Stimulated activated CD8-positive, alpha-beta memory T cell treated with anti-CD3 and anti-CD28 coated beads, Interleukin-7, amount 100 ng/mL, for 1 hour (primary cell): ENCODE data around the gene IL24.
"Not testable (repeated sequence)": the region's sequence is repeated elsewhere in the genome, so short reads cannot be mapped to it uniquely, and the experiment has no call there.

Experiments
- DNase-seq, 2 donors: peaks; one replicate each; pipeline ENCODE4 v3.0.0-alpha.2; 2020; ENCODE audit warnings: low read depth in 2 of 2

Gene IL24

DNA sequence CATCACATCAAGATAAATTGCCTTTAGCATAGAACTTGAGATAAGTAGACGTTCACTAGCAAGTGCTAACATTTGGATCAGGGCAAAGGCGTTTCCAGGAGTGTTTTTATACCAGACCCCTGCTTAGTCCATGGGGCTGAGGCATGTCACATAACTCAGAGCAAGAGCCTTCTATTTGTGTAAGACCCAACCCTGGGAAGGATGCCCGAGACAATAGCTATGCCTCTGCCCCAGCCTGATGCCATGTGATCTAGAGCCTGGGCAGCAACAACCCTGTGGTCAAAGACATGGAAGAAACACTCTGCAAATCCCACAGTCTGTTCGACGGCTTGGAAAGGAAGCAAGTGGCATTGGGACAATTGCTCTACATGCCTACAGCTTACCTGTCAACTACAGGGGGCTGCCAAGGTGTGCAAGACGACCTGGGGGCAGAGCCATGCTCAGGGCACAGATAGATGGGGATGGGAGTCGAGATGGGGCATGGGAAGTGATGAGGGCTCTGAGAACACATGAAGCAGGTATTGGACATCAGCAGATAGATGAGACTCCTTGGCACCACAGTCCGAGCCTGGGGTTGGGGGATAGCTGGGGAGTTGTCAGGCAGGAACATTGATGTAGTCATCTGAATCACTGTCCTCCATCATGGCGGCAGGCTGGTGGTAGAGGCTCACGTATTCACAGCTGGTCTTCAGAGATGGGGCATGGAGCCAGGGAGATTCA, 7.3 kb downstream of the IL24 start:
- DNase-seq = no peak

DNA sequence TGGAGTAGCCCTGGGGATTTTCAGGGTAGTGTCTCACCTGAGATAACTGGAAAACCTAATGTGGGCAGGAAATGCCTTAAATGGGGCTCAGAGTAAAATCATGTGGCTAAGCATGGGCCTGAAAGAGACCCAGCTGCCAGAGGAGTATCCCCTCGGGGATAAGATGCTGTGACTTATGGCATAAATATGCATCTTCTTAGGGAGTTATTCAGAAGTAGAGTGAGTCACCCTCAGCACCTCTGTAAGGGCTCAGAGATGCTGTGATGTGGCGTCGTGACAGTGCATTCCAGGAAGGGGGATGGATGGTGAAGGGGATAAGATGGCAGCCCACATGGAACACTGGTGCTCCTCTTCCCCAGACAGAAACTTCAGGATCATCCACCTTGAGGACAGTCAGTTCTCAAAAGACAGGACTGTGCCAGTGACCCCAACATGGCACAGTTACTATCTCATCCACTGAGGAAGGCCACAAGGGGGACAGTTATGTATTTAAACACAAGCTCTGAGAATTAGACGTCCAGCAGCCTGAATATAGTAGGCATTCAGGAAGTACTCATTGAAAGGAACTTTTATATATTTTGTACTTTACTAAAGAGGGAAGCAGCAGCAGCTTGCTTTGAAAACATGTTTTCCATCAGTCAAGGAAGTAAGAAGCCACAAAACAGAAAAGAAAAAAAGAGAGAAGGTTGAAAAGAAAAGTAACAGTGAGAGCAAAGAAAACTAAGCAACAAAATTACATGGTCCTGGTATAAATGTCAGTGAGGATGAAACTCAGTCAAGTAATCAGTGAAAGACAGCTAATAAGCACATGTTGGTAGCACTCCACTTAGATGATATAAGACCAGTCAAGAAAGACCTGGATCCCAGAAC, 8.3 kb downstream of the IL24 start:
- no peak for DNase-seq

DNA sequence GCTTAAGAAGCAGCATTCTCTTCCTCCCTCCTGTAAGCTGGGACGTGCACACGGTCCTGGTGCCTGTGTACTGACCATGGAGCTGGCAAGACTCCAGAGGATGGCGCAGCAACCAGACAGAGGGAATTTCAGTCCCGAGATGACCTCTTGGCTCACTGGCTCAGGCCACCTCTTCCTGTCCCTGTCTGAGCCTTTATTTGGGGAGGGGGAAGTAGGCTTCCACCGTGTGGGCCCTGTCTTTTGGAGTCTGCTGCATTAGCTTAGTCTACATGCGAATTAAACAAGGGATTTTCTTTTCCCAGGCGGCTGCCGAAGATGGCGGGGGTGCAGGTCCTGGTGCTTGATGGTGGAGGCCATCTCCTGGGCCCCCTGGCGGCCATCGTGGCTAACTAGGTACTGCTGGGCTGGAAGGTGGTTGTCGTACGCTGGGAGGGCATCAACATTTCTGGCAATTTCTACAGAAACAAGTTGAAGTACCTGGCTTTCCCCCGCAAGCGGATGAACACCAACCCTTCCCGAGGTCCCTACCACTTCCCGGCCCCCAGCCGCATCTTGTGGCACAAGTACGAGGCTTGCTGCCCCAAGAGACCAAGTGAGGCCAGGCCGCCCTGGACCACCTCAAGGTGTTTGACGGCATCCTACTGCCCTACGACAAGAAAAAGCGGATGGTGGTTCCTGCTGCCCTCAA, 10.2 kb downstream of the IL24 start:
- no peak for DNase-seq

DNA sequence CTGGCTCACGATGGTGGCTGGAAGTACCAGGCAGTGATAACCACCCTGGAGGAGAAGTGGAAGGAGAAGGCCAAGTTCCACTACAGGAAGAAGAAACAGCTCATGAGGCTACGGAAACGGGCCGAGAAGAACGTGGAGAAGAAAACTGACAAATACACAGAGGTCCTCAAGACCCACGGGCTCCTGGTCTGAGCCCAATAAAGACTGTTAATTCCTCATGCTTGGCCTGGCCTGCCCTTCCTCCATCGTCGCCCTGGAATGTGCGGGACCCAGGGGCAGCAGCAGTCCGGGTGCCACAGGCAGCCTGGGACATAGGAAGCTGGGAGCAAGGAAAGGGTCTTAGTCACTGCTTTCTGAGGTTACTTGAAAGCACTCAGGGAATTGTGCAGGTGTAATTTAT, 10.8 kb downstream of the IL24 start:
- no peak for DNase-seq

DNA sequence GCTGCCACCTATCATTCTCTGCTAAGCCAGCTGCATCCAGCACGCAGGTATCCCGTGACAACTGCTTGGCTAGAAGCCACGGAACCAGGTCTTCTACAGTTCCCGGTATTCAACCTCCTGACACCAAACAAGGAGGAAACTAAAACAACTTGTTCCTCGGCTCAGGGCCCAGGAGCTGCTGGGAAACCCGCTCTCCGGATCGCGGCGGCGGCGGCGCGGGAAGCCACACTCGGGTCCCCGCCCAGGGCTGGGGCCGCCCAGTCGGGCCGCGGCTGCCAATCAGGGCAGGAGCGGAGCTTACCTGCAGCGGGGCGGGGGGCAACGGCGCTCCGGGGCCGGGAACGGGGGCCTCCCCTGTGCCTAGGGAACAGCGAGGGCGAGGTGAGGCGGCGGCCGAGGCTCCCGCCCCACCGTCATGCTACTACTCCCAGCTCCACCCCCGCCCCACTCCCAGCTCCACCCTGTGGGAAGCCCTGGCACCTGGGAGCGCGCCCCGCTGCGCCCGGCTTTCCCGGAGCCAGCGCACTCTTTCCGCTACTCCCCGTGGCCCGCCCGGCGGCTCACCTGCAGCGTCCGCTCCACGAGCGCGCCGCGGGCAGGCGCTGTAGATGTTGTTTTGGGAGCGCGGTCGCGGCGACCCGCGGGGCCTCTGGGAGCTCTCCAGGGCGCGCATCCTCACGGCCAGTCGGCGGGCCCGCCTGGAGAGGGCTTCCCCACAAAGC, 12.1 kb downstream of the IL24 start:
- no peak for DNase-seq

DNA sequence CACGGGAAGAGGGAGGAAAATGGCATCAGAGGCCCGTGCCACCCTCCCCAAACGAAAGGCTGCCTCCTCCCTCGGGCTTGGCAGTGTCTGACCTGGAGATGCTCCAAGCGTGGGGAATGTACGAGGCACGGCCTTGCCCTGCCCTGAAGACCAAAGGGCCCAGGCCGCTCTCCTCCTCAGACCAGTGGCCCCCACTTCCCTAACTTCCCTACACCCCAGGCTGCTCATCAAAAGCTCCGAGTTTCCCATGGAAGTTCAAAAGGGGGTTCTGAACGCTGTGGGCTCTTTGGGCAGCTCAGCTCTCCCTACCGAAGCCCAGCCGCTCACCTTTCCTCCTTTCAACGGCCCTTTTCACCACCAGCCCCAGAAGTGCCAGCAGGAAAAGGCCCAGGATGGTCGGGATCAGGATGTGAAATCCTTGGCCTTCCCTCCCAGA, 12.7 kb downstream of the IL24 start:
- DNase-seq = no peak

DNA sequence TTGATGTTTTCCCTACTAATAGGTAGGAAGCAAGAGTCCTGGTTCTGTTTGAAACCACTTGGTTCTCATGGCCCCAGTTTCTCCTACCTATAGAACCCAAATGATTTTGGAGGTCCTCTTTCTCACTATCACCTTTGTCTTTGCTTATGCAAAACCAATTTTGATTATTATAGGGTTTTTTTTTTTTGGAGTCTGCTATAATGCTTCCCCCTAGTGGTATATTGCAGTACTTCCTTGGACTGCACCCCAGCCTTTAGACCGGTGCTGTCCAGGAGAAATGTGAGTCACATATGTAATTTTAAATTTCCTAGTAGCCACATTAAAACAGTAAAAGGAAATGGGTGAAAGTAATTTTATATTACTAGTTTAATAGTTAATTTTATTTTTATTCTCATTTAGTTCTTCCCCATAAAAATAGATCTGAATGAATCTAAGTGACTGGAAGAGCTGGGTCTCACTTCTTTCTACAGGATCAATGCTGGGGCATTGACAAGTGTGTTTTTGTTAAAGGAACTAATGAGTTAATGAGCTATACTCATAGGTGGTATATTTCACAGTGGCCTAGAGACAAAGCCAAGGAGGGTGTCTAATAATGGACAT, 13.9 kb downstream of the IL24 start:
- DNase-seq = no peak

DNA sequence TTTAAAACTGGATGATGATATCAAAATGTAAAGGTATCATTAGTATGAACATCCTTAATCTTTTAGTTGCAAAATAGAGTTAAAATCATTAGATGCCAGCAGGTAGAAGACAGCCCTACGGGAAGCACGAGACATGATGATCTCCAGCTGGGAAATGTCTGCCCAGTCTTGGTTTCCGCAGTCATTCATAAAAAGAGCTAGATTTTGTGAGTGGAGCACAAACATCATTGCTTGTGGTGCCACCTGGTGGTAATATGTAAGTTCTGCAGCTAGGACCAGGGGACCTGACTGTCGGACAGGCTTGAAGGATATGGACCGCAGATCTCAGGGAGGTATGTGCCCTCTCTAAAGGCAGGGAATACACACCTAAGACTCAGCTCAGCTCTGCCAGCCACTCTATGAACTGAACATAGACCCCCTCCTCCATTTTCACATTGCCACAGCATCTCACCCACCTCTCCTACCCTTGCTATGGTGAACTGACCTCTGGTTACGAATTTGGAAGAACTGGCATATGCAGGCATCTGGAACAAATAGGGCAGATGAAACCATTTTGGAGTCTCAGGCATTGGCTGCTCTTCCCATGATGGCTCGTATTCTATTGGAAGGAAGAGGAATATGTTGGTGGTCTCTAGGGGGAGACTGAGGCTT, 15.3 kb downstream of the IL24 start:
- no peak for DNase-seq

DNA sequence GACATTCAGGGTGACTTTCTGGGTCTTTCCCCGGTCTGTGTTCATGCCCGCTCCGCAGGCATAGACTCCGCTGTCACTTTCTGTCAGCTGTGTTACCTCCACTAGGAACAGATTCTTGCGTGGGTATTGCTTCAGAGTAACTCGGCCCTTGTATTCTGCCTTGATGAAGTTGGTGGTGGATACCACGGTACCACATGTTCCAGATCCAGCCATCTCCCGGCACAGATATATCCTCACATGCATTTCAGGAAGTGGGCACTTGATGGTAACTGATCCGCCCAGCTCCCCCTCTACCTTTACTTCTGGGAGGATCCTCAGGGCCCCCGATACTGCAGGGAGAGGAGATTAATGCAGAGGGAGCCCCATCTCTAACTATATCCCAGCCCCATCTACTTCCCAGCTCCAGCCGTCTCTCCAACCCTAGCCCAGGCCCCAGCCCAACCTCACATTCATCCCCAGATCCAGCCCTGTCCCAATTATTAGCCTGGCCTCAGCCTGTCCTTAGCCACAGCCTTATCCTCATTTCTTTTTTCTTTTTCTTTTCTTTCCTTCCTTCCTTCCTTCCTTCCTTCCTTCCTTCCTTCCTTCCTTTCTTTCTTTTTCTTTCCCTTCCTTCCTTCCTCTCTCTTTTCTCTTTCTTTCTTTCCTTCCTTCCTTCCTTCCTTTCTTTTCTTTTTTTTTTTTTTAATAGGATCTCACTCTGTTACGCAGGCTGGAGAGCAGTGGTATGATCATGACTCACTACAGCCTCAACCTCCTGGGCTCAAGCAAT, 16.7 kb downstream of the IL24 start:
- DNase-seq = no peak

DNA sequence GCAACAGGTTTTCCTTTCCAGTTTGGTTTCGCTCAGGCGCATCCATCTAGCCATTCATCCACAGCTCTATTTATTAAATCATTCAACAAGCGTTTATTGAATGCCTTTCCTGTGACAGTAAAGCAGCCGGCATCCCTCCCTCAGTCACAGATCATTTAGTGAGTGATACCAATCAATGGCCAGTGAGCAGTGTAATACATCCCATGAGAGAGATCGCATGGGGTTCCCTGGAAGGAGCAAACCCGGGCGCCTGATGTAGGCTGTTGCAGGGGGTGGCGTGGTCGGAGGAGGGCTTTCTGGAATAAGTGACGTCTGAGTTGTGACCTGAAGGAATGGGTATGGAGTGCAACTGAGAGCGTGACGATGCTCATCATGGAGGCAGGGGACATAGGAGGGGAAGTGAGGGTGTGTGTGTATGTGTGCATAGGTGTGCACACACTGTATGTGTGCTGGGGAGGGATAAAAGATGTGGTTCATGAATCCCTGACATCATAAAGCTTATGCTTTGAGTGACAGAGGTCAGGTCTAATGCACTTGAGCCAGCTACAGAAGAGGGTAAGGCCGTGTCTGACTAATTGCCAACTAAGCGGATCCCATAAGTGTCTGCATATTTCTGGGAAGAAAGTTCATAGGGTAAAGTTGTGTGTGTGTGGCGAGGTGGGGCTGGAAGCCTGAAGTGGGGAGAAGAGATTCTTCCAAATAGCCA, 17.9 kb downstream of the IL24 start:
- DNase-seq = no peak

DNA sequence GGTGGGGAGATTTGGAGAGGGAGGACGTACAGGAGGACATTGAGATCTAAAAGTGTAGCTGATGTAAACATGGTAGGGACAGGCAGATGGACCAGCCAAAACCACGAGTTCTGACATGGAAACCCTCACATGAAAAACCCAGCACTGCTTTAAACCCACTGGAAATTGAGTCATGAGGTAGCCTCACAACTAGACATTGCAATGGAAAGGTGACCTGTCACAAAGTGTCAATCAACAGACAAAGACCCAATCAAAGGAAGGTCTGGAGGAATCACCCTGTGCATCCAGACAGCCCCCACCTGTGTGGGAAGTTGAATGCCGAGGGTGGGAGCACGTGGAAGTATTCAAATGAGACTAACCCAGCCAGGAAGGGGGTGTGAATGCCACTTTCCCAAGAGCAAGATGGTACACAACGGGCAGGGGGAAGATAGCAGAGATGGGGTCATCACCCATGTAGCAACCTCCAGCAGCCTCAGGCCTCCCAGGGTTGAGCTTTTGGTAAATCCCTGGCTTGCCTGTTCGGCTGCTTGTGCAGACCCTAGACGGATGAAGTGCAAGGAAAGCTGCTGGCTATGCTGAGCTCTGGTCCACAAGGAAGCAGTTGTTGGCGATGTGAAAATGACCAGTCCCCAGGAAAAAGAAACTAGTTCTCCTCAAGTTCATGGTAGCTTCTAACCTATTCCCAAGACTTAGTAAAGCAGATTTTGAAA, 18.9 kb downstream of the IL24 start:
- DNase-seq = no peak

DNA sequence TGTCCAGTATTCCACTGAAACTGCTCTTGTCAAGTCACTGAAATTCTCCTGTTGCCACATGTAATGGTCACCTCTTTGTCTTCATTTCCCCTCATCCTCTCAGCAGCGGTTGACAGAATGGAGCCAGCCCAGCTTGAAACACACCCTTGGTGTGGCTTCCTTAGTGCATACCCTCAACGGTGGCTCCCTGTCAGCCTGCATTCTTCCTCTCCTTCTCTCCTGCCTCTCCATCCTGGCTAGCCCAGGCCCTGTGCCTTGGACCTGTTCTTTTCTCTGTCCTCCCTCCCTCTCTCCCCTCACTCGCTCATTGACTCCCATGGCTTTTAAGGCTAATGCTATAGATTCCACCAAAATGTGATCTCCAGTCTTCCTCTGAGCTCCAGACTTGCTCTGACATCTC, 20.8 kb downstream of the IL24 start:
- DNase-seq = no peak

DNA sequence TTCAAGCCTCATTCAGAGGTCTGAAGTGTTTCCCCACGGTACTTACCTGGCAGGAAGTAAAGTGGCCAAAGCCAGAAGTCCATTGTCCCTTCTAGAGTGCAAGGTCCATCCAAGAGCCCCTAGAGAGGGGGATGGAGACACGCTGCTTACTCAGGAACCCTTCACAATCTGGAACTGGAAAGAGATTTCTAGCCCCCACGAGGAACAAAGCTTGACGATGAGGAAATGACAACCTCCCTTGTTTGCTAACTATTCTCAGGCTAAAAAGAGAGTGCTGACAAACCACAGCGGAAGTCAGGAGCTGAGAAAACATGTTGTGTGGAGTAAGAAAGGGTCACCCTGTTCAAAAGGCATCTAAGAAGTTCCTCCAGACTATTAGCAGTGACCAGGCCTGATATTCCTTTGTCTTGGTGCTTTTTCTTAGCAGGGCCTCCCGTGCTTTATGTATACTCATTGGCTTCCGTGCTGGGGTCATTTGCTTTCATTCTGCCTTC, 24.6 kb downstream of the IL24 start, which contains the start of gene FCMR:
Gene FCMR (minus strand): TSS at position 170 of the 494 bp plus-strand sequence. CDS start 87 bp downstream, at position 83.
- DNase-seq = no peak

DNA sequence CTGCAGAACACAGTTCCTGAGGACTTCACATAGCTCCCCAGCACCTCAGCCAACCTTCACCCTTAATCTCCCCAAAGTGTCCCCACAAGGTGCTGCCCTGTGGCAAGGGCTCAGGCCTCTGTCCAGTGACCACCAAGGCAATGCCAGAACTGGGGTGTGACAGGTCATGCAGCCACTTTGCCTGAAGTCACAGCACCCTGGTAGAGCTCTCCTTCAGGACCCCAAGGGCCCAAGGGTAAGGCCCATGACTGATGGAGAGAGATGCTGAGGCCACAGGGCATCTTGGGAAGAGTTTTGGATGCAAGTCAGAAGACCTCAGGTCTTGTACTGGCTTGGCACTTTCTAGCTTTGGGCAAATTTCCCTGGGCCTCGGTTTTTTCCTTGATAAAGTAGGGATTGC, 25.3 kb downstream of the IL24 start:
- no peak for DNase-seq

DNA sequence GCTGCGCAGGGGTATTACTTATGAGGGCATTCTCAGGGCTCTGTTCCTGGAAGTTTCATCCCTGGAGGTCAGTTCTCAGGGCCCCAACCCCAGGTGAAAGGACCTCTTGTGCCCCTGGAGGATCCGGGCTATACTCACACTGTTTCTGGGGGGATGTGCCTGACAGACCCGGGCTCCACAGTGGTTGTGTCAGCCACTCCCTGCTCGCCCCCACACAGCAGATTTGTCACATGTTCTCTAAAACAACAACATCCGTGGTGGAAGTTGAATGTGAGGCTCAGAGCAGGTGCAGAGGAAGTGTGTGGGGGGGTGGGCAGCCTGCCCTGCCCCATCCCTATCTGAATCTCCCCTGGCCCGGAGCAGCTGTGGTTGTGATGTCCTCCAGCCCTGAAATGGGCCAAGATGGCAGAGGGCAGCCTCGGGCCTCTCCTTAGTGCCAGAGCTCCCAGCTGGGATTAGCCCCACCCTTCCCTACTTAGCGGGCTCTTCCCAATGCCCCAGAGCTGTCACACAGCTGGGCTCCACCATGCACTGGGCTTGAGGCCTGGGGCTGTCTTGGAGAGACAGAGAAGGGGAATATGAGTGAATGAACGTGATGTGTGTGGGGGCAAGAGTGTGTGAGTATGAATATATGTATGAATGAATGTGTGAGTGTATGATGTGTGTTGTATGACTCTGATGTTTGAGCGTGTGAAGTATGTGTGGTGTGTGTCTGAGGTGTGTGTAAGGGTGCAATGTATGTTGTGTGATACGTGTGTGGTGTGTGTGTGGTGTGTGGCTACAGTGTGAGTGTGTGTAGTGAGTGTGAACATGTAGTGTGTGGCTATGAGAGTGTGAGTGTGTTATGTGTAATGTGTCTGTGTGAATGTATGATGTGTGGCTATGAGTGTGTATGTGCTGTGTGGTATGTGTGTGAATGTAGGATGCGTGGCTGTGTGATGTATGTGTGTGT, 26.0 kb downstream of the IL24 start:
- peak; percentile 29 to 39 for DNase-seq

DNA sequence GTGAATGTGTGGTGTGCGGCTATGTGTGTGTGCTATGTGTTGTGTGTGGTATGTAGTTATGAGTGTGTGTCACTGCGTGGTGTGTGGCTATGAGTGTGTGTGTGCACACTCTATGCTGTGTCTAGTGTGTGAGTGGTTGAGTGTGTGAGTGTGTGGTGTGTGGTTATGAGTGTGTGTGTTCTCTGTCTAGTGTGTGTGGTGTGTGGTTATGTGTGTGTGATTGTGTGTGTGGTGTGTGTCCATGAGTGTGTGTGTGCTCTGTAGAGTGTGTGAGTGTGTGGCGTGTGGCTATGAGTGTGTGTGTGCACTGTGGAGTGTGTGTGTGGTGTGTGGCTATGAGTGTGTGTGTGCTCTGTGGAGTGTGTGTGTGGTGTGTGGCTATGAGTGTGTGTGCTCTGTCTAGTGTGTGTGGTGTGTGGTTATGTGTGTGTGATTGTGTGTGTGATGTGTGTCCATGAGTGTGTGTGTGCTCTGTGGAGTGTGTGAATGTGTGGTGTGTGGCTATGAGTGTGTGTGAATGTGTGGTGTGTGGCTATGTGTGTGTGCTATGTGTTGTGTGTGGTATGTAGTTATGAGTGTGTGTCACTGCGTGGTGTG, 26.8 kb downstream of the IL24 start:
- not testable (repeated sequence) for DNase-seq

DNA sequence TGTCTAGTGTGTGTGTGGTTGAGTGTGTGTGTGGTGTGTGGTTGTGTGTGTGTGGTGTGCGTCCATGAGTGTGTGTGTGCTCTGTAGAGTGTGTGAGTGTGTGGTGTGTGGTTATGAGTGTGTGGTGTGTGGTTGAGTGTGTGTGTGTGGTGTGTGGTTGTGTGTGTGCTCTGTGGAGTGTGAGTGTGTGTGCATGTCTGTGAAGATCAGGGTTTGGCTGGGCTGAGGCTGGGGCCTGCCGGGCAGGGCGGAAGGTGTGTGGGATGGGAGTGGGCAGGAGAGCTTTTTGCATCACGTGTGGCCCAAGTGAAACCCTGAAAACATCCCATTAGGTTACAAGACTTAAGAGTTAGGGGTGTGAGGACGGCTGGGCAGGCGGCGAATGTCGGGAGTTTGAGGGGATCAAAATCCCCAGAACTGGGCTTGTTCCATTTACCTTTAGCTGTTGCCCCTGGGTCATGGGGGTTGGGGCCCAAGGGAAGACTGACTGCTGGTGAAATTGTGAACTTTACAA, 27.4 kb downstream of the IL24 start:
- no peak for DNase-seq
